HFF-Myc (cell line): ENCODE results near the gene ROCK2.

ENCODE experiments used
- DNase-seq: peaks from one replicate; pipeline ENCODE4 v3.0.0-alpha.2; 2011; ENCODE audit warnings: low read depth; ENCODE audit errors: extremely low read depth
- H3K4me3 ChIP-seq: replicated peaks from 2 replicates; pipeline ENCODE4 v1.5.1; 2011; ENCODE audit warnings: low read depth, mild to moderate bottlenecking, control low read depth, low read length
- TF ChIP-seq, protein P1 (sequence below): IDR thresholded peaks from 2 replicates; pipeline ENCODE4 v1.5.1; 2012; ENCODE audit warnings: mild to moderate bottlenecking, low read depth, low read length, control low read depth; ENCODE audit errors: missing control alignments

ROCK2 gene

GRCh38 chr2:11363868-11364564 lies 19.6 kb upstream of the ROCK2 start:
- no peak overlapping the region for H3K4me3 ChIP-seq
- no peak for DNase-seq
- TF ChIP-seq, protein P1, sequence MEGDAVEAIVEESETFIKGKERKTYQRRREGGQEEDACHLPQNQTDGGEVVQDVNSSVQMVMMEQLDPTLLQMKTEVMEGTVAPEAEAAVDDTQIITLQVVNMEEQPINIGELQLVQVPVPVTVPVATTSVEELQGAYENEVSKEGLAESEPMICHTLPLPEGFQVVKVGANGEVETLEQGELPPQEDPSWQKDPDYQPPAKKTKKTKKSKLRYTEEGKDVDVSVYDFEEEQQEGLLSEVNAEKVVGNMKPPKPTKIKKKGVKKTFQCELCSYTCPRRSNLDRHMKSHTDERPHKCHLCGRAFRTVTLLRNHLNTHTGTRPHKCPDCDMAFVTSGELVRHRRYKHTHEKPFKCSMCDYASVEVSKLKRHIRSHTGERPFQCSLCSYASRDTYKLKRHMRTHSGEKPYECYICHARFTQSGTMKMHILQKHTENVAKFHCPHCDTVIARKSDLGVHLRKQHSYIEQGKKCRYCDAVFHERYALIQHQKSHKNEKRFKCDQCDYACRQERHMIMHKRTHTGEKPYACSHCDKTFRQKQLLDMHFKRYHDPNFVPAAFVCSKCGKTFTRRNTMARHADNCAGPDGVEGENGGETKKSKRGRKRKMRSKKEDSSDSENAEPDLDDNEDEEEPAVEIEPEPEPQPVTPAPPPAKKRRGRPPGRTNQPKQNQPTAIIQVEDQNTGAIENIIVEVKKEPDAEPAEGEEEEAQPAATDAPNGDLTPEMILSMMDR = no peak

DNA sequence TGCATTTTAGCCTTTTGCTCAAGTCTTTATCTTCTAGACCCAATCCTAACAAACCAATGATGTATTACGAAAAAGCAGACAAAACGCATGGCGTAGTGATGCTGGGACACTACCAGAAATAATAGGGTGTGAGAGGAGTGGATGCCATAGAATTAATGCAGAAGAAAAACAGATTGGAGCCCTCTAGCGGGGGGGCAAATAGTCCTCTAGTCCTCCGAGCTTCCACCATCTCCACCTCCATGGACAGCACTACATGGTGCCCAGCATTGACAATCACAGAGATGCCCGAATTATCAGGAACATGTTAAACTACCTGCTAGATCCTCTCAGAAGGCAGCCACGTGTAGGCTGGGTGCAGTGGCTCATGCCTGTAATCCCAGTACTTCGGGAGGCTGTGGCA lies 15.4 kb upstream of the ROCK2 start:
- TF ChIP-seq, protein P1 = no peak
- DNase-seq = no peak
- no peak overlapping the region for H3K4me3 ChIP-seq

- DNase-seq = no peak
- TF ChIP-seq, protein P1 = no peak
Observed at GRCh38 chr2:11357428-11357972, 13.1 kb upstream of the ROCK2 start.

GRCh38 chr2:11356764-11357163 lies 12.3 kb upstream of the ROCK2 start:
- H3K4me3 ChIP-seq = no peak overlapping the region
- DNase-seq = no peak
- TF ChIP-seq, protein P1 = no peak

More at GRCh38 chr2:11357428-11357972, 13.1 kb upstream of the ROCK2 start:
- no peak overlapping the region for H3K4me3 ChIP-seq

GRCh38 chr2:11355194-11356053 lies 11.0 kb upstream of the ROCK2 start:
- H3K4me3 ChIP-seq = no peak overlapping the region

GRCh38 chr2:11354363-11355154 lies 10.1 kb upstream of the ROCK2 start:
- DNase-seq = no peak
- TF ChIP-seq, protein P1 = no peak
- no peak overlapping the region for H3K4me3 ChIP-seq

More at GRCh38 chr2:11355194-11356053, 11.0 kb upstream of the ROCK2 start:
- TF ChIP-seq, protein P1 = no peak
- DNase-seq = no peak
